ENCODE measurements around the gene ZNF232.
"Not testable (repeated sequence)": the region's sequence is repeated elsewhere in the genome, so short reads cannot be mapped to it uniquely, and the experiment has no call there.

ZNF232 gene

DNA sequence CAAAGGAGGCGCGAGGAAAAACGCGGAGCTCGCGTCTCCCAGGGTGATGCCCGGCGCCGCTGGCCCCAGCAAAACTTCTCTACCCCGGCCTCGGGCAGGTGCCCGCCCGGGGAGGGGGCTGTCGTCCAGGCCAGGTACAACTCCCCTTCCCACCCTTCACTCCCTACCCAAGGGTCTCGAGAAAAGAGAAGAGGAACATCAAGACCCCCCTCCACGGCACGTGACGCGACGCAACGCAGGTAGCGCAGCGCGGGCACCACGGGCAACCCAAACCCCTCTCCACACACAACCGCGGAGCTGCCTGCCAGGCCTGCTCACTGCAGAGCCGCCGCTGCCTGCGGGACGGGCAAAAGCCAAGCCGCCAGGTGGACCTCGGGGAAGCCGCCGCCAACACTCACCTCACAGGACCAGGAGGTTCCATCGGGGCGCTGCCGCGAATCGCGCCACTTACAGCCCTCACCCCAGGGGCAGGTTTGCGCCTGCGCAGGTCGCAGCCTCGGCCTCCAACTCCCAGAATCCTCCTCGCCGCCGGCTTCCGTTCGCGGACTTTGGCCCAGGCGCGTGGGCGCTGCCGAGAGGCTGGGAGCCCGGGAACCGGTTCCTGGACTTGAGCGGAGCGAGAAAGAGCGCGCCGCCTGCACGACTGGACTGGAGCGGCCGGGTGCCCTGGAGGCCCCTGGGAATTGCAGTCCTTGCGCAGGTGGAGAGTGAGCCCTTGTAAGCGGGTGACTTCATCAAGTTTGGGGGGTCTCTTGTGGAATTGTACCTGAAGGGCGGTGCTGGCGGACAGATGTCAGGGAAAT, at the start of gene ZNF232:
Gene ZNF232, minus strand, starts transcription at position 477 of the 803 bp plus-strand sequence. Its CDS starts 56 bp downstream, at position 421.
- Histone ChIP-seq H3K9me2 (replicated peaks; ENCODE audit: low read depth, low read length) (no peaks in the 10 kb centered on the region), H3K4me3 (ENCODE audit: low read length, poor library complexity, severe bottlenecking) (peak within 1 kb of the TSS; percentile 85), H2AFZ (ENCODE audit: low read length) (peak within 1 kb of the TSS; percentile 97), H3K4me1 (ENCODE audit: insufficient read depth, low read length, poor library complexity, severe bottlenecking) (peaks cover 32% of the 10 kb centered on the region), H3F3A (ENCODE audit: low read depth) (peaks cover 5% of the 10 kb centered on the region; the same call in 1 of the 2 replicates), H3K36me3 (ENCODE audit: insufficient read depth, low read length) (peaks cover 11% of the 10 kb centered on the region), H4K20me1 (ENCODE audit: insufficient read depth, low read length, poor library complexity, severe bottlenecking) (peaks cover 19% of the 10 kb centered on the region), H3K9me3 (ENCODE audit: insufficient read depth, low read depth, low read length) (no peaks in the 10 kb centered on the region), H3K4me2 (ENCODE audit: low read depth, low read length, poor library complexity, severe bottlenecking) (peak within 1 kb of the TSS; percentile 83), H3K27me3 (ENCODE audit: insufficient read depth, low read length, poor library complexity, severe bottlenecking) (no peaks in the 10 kb centered on the region), H3K79me2 (ENCODE audit: insufficient read depth, low read length) (peaks cover 35% of the 10 kb centered on the region), H3K9ac (ENCODE audit: low read depth, low read length, poor library complexity, severe bottlenecking) (peak within 1 kb of the TSS; percentile 81)
- TF ChIP-seq, protein P1, sequence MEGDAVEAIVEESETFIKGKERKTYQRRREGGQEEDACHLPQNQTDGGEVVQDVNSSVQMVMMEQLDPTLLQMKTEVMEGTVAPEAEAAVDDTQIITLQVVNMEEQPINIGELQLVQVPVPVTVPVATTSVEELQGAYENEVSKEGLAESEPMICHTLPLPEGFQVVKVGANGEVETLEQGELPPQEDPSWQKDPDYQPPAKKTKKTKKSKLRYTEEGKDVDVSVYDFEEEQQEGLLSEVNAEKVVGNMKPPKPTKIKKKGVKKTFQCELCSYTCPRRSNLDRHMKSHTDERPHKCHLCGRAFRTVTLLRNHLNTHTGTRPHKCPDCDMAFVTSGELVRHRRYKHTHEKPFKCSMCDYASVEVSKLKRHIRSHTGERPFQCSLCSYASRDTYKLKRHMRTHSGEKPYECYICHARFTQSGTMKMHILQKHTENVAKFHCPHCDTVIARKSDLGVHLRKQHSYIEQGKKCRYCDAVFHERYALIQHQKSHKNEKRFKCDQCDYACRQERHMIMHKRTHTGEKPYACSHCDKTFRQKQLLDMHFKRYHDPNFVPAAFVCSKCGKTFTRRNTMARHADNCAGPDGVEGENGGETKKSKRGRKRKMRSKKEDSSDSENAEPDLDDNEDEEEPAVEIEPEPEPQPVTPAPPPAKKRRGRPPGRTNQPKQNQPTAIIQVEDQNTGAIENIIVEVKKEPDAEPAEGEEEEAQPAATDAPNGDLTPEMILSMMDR (conservative IDR thresholded peaks at IDR 0.05; ENCODE audit: low read length), result no peak
- TF ChIP-seq EZH2phosphoT487 (IDR thresholded peaks at IDR 0.05; ENCODE audit: borderline replicate concordance), result no peak

DNA sequence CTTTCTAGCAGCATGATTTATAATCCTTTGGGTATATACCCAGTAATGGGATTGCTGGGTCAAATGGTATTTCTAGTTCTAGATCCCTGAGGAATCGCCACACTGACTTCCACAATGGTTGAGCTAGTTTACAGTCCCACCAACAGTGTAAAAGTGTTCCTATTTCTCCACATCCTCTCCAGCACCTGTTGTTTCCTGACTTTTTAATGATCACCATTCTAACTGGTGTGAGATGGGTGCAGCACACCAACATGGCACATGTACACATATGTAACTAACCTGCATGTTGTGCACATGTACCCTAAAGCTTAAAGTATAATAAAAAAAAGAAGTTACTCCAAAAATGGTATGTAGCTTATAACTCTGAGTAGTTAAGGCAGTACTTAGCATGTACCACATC, 49.0 kb upstream of the ZNF232 start:
- H4K20me1 ChIP-seq (ENCODE audit: insufficient read depth, low read length, poor library complexity, severe bottlenecking); H2AFZ ChIP-seq (ENCODE audit: low read length); H3K4me1 ChIP-seq (ENCODE audit: insufficient read depth, low read length, poor library complexity, severe bottlenecking); H3K4me2 ChIP-seq (ENCODE audit: low read depth, low read length, poor library complexity, severe bottlenecking); H3K27me3 ChIP-seq (ENCODE audit: insufficient read depth, low read length, poor library complexity, severe bottlenecking); H3K9ac ChIP-seq (ENCODE audit: low read depth, low read length, poor library complexity, severe bottlenecking); H3F3A ChIP-seq (ENCODE audit: low read depth); H3K9me3 ChIP-seq (ENCODE audit: insufficient read depth, low read depth, low read length); H3K4me3 ChIP-seq (ENCODE audit: low read length, poor library complexity, severe bottlenecking); H3K36me3 ChIP-seq (ENCODE audit: insufficient read depth, low read length); H3K9me2 ChIP-seq (replicated peaks; ENCODE audit: low read depth, low read length); H3K79me2 ChIP-seq (ENCODE audit: insufficient read depth, low read length): not testable (repeated sequence)

DNA sequence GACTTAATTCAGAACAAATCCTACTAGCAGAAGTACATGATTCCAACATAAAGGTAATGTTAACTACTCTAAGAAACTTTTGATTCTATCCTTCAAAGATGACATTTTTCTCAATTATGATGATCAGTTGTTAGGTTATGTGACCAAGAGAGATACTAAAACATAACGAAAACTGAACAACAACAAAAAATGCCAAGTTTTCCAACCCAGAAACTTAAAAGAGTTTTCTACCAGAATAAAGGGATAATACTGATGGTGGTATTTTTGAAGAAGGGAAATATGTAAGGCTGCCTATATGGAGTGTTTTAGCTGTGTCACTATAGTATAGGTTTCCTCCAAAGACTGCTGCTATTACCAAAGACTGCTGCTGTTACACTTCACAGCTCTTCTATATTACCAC, 34.4 kb upstream of the ZNF232 start:
- H3K9ac ChIP-seq (ENCODE audit: low read depth, low read length, poor library complexity, severe bottlenecking); H2AFZ ChIP-seq (ENCODE audit: low read length); H3K36me3 ChIP-seq (ENCODE audit: insufficient read depth, low read length); H3K9me3 ChIP-seq (ENCODE audit: insufficient read depth, low read depth, low read length); H3K9me2 ChIP-seq (replicated peaks; ENCODE audit: low read depth, low read length); H4K20me1 ChIP-seq (ENCODE audit: insufficient read depth, low read length, poor library complexity, severe bottlenecking); H3K79me2 ChIP-seq (ENCODE audit: insufficient read depth, low read length); H3K4me1 ChIP-seq (ENCODE audit: insufficient read depth, low read length, poor library complexity, severe bottlenecking); H3K4me2 ChIP-seq (ENCODE audit: low read depth, low read length, poor library complexity, severe bottlenecking); H3F3A ChIP-seq (ENCODE audit: low read depth); H3K4me3 ChIP-seq (ENCODE audit: low read length, poor library complexity, severe bottlenecking); H3K27me3 ChIP-seq (ENCODE audit: insufficient read depth, low read length, poor library complexity, severe bottlenecking): not testable (repeated sequence)

DNA sequence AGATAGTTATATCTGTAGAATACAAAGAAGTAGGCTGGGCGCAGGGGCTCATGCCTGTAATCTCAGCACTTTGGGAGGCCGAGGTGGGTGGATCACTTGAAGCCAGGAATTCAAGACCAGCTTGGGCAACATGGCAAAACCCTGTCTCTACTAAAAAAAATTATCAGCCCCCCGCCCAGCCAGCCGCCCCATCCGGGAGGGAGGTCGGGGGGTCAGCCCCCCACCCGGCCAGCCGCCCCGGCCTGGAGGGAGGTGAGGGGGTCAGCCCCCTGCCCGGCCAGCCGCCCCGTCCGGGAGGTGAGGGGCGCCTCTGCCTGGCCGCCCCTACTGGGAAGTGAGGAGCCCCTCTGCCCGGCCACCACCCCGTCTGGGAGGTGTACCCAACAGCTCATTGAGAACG, 31.2 kb upstream of the ZNF232 start:
- H3K36me3 ChIP-seq (ENCODE audit: insufficient read depth, low read length); H3K4me1 ChIP-seq (ENCODE audit: insufficient read depth, low read length, poor library complexity, severe bottlenecking); H3F3A ChIP-seq (ENCODE audit: low read depth); H4K20me1 ChIP-seq (ENCODE audit: insufficient read depth, low read length, poor library complexity, severe bottlenecking); H3K9me2 ChIP-seq (replicated peaks; ENCODE audit: low read depth, low read length); H3K79me2 ChIP-seq (ENCODE audit: insufficient read depth, low read length); H3K9ac ChIP-seq (ENCODE audit: low read depth, low read length, poor library complexity, severe bottlenecking); H3K4me2 ChIP-seq (ENCODE audit: low read depth, low read length, poor library complexity, severe bottlenecking); H3K27me3 ChIP-seq (ENCODE audit: insufficient read depth, low read length, poor library complexity, severe bottlenecking); H2AFZ ChIP-seq (ENCODE audit: low read length); H3K4me3 ChIP-seq (ENCODE audit: low read length, poor library complexity, severe bottlenecking); H3K9me3 ChIP-seq (ENCODE audit: insufficient read depth, low read depth, low read length): not testable (repeated sequence)

All from Loucy (cell line).